ENCODE measurements around the gene MEGF9.

The MEGF9 gene

DNA sequence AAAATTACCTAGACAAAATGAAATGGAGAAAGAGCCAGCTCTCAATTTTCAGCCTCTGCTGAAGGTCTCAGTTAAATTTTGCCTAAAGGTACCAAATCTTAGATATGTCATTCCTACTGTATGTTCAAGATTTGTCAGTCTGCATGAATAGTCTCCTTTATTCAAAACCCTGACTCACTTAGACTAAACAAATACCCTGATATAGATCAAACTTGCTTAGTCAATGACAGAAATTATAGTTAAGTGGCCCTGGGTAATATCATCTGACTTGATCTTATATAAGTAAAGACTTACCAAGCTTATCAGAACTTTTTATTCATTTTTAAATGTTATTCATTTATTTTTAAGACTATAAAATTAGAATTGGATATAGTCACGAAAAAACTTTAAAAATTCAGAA, 12.2 kb downstream of the MEGF9 start:
- DNase-seq = no peak

GRCh38 chr9:120701248-120701647, 13.0 kb downstream of the MEGF9 start:
- no peak for DNase-seq

- DNase-seq = no peak
Measured at GRCh38 chr9:120698766-120699165, 15.5 kb downstream of the MEGF9 start.

DNA sequence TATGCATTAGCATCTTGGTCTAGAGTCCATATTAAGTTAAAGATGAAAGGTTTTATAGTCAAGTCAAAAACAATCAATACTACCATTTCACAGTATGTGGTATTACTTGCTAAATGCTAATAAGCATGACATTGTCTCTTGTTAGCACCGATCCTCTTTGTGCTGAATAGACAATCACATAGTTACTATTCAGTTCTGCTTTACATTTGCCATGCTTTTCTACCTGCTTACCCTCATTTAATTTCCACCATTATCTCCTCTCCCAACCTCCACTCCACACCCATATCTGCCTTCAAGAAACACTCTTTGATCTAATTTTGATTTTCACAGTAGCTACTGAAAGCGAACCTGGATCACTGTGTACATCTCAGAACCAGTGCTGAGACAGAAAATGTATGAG, 16.8 kb downstream of the MEGF9 start:
- DNase-seq = no peak

DNA sequence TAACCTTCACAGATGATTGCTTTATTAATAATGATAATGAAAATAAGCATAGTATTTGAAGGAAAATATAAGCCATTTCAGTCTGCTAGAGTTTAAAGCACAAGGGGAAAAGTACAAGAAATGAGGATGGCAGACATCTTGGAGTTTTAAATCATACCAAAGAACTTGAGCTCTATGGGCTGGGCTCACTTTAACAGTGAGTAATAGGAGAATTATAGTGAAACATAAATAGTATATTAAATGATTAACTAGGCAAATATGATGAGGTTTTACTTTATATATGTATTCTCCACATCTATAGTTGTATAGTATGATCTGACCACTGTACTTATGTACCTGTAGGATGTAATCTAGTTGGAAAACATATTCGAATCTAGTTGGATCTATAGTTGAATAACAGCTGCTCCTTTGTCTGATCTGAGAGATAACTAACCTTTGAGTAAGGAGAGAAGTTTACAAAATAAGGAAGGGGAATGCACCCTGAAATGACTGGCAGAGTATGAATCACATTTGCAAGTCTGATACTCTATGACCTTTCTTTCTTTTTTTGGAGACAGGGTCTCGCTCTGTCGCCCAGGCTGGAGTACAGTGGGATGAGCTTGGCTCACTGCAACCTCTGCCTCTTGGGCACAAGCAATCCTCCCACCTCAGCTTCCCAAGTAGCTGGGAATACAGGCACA, 17.6 kb downstream of the MEGF9 start:
- DNase-seq = no peak

- DNase-seq = no peak
Measured at GRCh38 chr9:120694559-120694958, 19.7 kb downstream of the MEGF9 start.

DNA sequence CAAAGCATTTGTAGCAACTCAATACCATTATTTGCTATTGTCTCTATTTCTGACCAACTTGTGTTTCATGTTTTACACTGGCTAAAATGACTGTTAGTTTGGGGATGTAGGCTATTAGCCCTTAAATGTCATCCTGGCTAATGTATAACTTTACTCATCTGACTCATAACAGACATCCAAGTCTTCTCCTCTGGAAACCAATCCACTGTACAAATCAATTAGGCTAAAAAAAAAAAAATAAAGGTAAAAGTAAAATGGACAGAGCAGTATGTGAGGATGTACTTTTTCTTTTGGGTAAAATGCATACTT, 20.6 kb downstream of the MEGF9 start:
- no peak for DNase-seq

GRCh38 chr9:120692901-120693699, 21.2 kb downstream of the MEGF9 start:
- no peak for DNase-seq

GRCh38 chr9:120690372-120690771, 23.9 kb downstream of the MEGF9 start:
- no peak for DNase-seq

DNA sequence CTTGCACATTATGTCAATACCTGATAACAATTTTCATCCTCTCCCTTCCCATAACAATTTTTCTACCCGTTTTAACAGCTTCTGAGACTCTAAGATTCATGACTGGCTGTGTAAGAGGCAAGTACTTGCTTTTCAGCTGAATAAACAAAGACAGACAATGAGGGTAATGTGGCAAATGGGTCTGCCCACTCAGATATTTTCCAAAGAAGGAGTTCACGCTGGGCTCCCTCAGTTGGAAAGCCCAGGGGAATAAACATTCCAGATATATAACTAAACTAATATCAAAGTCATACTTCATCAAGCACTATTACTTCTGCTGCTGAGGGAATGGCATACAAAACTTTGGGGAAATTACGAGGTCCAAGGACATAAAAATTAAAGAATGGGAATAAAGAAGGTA, 24.4 kb downstream of the MEGF9 start:
- DNase-seq = no peak

DNA sequence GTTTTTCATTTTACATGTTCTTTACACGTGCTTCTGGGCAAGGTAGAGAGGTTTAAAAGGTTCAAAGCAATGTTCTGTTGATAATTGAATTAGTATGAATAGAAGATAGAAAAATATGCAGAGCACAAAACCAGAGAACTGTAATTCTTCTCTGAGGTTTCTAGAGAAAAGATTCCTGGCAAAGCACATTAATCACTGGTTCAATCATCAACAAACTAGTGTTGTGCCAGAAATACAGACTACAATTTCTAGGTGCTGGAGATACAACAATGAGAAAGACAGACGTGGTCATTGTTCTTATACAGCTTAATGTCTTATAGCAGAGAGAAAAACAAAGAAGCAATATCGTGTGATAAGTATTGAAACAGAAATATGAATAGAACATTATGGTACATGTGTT, 25.5 kb downstream of the MEGF9 start:
- no peak for DNase-seq

DNA sequence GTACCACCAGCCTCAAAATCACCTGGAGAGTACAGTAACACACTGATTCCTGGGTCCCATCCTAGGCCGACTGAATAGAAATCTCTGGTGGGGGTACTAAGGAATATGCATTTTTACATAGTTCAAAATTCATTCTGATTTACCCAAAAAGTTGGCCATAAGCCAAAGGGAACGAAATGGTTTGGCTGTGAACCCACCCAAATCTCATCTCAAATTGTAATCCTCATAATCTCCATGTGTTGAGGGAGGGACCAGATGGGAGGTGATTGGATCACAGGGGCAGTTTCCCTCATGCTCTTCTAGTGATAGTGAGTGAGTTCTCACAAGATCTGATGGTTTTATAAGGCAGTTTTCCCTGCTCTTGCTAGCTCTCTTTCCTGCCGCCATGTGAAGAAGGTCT, 31.1 kb downstream of the MEGF9 start:
- no peak for DNase-seq

GRCh38 chr9:120681121-120681520, 33.1 kb downstream of the MEGF9 start:
- DNase-seq = no peak

- no peak for DNase-seq
Measured at GRCh38 chr9:120680579-120680978, 33.7 kb downstream of the MEGF9 start.

DNA sequence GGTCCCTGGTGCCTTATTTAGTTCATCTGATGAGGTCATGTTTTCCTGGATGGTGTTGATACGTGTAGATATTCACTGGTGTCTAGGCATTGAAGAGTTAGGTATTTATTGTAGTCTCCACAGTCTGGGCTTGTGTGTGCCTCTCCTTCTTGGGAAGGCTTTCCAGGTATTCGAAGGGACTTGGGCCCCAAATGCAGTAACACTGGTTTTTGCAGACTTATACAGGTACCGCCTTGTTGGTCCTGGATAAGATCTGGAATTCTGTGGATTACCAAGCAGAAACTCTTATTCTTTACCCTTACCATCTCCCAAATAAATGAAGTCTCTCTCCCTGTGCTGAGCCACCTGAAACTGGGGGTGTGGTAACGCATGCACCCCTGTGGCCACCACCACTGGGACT, 34.1 kb downstream of the MEGF9 start:
- no peak for DNase-seq

GRCh38 chr9:120677965-120678364, 36.3 kb downstream of the MEGF9 start:
- DNase-seq = no peak

GRCh38 chr9:120676767-120677402, 37.4 kb downstream of the MEGF9 start:
- no peak for DNase-seq

GRCh38 chr9:120668399-120668798, 45.9 kb downstream of the MEGF9 start:
- DNase-seq = no peak

DNA sequence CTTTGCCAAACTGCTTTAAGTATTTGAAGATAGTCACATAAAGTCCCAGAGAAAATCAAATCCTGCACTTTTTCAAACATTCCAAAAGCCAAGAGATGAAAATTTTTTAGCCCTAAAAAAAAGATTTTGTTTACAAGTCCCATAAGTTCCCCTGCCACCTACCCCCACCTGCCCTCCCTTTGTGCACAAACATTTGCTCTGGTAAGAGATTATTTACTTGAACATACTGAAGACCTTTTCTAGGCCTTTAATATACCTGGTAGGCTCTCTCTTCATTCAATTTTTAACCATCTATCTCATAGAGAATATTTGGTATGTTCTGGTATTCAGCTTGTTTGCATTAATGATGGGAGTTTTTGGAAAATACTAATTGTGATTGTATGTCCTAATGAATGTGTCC, 50.3 kb downstream of the MEGF9 start:
- no peak for DNase-seq

GRCh38 chr9:120663380-120663779, 50.9 kb downstream of the MEGF9 start:
- no peak for DNase-seq

DNA sequence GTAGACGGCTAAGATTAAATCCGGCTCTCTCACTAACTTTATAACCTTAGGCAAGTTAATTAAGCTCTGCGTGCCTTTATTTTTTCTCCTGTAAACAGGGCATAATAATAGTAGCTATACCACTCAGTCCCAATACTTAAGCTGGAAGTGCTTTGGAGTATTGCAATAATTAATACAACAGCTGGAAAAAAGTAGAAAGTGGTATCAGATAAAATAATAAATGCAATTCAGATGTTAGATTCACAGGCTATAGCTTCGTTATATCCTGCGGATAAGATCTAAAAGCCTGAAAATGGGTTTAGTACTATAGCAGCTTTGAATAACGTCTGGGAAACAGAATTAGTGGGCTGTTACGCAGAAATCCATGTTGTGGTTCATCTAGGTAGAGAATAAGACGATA, 51.8 kb downstream of the MEGF9 start:
- no peak for DNase-seq

DNA sequence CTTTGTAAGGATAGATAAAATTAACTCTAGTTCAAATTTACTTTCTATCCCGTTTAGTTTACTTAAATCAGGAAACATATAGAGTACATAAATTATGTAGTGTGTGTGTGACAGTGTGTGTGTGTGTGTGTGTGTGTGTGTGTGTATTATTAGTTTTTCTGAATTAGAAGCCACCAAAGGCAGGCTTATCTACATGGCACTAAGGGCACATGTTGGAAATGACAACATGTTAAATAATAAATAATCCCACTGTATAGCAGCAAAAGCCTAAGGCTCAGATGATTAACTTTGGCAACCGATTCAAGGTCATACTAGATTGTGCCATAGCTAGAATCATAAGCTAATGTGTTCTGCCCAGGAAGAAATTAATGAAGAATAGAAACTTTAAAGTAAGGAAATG, 54.6 kb downstream of the MEGF9 start:
- no peak for DNase-seq

DNA sequence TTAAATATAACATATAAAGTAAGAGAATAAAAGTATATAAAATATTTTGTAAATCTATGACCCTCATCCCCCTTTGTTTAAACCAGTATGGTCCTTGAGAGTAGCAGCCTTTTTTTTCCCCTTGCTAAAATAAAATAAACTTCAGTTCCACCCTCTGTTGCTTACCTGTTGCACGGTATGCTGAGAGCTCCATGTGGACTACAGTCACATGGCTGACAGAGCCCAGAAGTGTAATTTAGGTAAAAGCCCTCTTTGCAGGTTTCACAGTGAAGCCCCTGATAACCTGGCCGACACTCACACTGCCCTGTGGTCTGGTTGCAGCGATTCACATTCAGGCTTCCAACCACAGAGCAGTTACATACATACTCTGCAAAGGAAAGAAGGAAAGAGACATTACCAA, 55.1 kb downstream of the MEGF9 start:
- DNase-seq = no peak

- DNase-seq = no peak
Measured at GRCh38 chr9:120655005-120655622, 59.2 kb downstream of the MEGF9 start.
